ENCODE results near the gene CDH11.

Gene CDH11

DNA sequence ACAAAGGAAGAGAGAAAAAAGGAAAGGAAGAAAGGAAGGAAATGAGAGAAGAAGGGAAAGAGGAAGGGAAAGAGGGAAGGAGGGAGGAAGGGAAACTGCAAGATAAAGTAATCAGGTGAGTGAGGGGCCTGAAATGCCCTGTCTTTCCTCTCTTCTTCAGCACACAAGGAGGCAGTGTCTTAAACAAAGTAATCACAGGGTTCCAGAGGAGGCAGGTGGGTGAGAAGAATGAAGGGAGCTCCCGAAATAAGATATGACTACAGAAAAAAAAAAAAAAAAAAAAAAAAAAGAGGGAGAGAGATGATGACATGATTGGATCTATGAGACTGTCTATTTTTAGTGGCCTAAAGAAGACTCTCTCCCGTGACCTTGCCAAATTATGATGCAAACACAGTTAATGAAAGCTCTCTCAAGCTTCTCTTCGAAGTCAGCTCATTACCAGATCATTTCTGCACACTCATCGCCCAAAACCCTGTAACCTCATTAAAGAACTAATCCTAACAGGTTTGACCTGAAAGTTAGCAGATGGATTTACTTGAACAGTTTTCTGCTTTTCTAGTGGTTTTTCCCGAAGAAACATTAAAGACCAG is 53.6 kb downstream of the CDH11 start:
- no peak for DNase-seq

DNA sequence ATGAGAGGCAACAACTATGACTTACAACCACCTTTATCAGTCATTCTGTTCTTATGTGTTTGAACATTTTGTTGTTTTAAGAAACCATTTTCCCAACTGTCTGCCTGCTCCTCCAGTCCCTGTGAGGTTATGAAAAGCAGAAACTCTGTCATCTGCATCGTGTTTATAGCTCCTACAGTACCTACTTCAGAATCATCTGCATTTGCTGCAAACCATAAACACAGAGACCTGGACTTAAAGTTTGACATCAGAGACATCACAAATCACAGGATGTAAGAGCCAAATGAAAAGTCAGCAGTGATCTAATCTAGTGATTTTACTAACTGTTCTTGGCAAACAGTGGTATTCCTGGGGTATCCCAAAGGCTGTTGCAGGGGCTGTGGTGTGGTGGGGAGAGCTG is 55.2 kb downstream of the CDH11 start:
- DNase-seq, result no peak

DNA sequence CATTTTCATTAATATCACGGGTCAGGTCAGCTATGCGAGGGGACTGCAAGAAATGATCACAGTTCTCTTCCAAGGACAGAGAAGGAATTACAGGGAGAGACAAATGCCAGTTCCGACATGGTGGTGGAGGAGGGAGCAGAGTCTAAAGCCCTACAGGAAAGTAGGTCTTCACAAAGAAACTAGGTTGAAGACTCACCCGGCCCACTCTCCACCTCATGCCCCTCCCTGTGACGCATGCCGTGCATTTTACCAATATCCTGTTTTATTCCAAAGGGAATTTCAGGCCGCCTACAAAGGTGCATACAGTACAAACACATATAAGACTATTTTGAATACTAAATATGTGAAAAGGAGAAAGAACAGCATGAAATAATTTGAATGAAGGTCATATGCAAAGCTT is 56.8 kb downstream of the CDH11 start:
- DNase-seq, result no peak

DNA sequence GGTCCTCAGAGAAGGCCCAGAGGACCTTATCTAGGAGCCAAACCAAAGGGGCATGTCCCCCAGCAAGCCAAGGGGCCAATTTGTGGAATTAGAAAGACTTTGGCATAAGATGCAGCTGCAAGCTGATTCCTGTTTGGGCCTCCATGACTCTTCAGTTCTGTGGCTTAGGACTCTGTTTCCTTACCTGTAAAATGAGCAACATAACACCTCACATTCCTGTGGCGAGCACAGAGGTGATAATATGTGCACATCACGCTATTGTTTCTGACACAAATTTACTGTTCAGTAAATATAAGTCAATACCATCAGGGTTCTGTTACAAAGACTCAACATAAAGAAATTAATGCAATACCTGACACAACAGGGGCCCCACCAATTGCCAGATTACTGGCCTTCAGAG is 57.7 kb downstream of the CDH11 start:
- DNase-seq, result no peak

GRCh38 chr16:65062736-65063583 is 58.9 kb downstream of the CDH11 start:
- DNase-seq, result no peak

DNA sequence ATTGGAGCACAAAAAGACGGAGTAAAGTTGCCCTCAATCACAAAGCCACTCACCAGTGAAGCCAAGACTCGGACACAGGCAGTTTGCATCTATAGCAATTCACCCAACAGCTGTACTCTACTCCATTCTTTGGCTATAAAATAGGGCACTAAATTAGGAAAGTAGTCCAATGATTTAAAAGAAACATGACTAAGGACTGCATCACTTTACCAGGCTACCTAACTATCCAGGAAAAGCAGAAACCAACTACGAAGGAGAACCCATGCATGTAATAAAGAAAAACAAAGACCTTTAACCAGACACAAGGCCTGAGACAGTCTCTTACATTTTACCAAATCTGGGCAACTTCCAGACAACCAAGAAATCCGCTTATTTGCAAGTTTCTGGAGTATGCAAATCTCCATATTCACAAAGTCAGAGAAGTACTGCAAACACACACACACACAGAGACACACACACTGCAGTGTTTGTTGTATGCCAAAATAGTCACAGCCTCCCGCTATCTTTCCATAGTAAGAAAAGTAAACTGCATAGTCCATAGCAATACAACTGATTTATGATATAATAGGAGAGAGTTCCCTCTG is 59.8 kb downstream of the CDH11 start:
- DNase-seq, result no peak

- DNase-seq, result no peak
Measured at GRCh38 chr16:65061263-65061662, 60.6 kb downstream of the CDH11 start.

DNA sequence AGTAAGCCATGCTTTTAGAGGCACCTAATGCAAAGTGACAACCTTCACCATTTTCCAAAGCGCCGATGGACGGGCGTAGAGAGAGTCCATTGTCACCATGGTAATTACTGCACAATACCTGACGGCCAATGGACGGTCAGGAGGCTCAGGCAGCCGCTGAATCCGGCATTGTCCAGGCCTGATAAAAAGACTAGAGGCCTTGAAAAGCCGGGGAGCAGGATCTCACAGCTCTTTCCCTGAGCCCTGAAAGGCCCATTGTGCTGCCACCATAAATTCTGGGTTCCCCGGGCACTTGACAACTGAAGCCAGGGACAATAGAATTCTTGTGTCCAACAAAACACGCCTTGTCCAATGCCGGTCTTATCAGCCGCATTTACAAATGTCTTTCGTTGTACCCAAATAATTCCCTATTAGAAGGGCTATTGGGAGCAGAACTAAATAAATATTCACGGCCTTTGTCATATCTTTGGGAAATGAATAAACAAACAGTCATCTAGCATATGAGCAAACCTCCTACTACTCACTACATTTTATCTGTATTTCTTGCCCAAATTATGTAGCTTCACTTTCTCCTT is 62.4 kb downstream of the CDH11 start:
- no peak for DNase-seq

GRCh38 chr16:65057184-65057583 is 64.7 kb downstream of the CDH11 start:
- no peak for DNase-seq

DNA sequence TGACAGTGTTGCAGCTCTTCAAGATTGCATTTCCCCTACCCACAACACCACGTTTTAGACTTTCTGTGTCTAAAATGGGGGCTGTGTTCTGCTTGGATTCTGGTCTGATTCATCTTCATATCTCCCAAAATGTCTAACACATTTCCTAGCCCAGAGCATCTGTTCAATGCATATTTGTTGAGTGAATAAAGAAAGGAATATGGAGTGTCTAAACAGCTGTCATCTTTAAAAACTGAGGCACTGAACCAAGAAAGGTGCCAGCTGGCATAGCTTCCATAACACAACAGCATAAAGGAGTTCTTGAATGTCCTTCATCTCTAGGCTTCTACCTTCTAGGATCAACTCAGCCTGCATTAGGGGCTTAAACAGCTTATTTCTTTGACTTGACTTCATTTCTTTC is 67.4 kb downstream of the CDH11 start:
- no peak for DNase-seq

DNA sequence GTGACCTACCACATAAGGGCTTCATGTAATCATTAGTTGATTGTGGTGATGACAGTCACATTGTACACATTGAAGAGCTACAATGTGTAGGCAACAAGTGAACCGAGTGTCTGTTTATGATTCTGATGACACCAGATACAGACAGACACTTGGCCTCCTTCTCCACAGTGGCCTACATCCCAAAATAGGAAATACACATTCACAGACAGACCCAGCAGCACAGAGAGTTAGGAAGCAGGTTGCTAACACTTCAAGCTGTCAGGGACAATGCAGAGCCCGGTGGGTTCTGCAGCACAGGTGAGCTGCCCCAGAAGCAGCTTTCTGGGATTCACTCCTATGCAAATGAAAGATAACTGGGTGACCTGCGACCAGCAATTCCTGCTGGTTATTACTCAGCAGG is 72.2 kb downstream of the CDH11 start:
- DNase-seq, result no peak

DNA sequence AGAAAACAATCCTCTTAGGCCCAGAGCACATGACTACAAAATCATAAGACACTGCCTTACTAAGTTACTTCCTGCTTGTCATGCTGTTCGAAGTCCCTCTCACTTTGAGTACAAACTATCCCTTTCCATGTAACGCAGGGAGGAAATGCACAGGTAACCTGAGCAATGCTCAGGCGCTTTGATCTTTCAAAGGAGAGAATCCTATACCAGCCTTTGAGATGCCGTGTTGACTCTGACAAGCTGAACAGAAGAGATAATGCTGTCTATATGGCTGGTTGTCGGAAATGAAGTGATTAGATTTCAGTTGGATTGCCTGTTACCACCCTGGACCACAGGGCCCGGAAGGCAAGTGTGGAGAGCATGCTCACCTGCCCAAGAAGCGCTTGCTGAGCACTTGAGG is 75.9 kb downstream of the CDH11 start:
- DNase-seq, result no peak

GRCh38 chr16:65044873-65045272 is 77.0 kb downstream of the CDH11 start:
- DNase-seq, result no peak

- DNase-seq, result no peak
Measured at GRCh38 chr16:65044026-65044425, 77.8 kb downstream of the CDH11 start.

- DNase-seq, result no peak
Measured at GRCh38 chr16:65042438-65043365, 79.2 kb downstream of the CDH11 start.

DNA sequence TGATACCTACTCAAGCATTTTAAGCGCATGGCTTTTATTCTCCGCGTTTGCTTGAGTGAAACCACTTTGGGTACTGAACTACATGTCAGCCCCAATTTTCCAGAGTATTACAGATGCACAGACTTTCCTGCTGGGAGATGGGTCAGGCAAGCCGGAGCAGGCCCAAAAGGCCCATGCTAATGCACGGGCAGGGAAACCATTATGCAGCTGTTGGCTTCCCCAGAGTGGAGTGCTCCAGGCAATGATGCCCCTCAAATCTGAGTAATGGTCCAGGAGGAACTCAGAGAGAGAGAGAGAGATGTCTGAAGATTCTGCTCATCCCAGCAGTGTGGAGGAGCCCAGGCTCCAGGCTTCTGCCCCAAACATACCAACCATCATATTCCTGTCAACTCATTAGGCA is 80.2 kb downstream of the CDH11 start:
- no peak for DNase-seq

- DNase-seq, result no peak
Measured at GRCh38 chr16:65038100-65038499, 83.8 kb downstream of the CDH11 start.

- DNase-seq, result no peak
Measured at GRCh38 chr16:65037556-65037955, 84.3 kb downstream of the CDH11 start.

- no peak for DNase-seq
Measured at GRCh38 chr16:65034915-65035314, 86.9 kb downstream of the CDH11 start.

- no peak for DNase-seq
Measured at GRCh38 chr16:65032387-65032786, 89.5 kb downstream of the CDH11 start.

- no peak for DNase-seq
Measured at GRCh38 chr16:65024767-65025178, 97.1 kb downstream of the CDH11 start.

GRCh38 chr16:65023802-65024201 is 98.1 kb downstream of the CDH11 start:
- no peak for DNase-seq
